GM12801 (cell line): ENCODE results near the gene SND1.

ENCODE experiments used
- TF ChIP-seq, protein P1 (sequence below): IDR thresholded peaks from one replicate; pipeline ENCODE4 v1.5.1; 2011; ENCODE audit warnings: control low read depth; ENCODE audit not compliant: insufficient read length; ENCODE audit errors: extremely low read depth

The SND1 gene

GRCh38 chr7:127953423-127954356 lies 301.7 kb downstream of the SND1 start:
- TF ChIP-seq, protein P1, sequence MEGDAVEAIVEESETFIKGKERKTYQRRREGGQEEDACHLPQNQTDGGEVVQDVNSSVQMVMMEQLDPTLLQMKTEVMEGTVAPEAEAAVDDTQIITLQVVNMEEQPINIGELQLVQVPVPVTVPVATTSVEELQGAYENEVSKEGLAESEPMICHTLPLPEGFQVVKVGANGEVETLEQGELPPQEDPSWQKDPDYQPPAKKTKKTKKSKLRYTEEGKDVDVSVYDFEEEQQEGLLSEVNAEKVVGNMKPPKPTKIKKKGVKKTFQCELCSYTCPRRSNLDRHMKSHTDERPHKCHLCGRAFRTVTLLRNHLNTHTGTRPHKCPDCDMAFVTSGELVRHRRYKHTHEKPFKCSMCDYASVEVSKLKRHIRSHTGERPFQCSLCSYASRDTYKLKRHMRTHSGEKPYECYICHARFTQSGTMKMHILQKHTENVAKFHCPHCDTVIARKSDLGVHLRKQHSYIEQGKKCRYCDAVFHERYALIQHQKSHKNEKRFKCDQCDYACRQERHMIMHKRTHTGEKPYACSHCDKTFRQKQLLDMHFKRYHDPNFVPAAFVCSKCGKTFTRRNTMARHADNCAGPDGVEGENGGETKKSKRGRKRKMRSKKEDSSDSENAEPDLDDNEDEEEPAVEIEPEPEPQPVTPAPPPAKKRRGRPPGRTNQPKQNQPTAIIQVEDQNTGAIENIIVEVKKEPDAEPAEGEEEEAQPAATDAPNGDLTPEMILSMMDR: no peak

GRCh38 chr7:127954357-127954748 lies 302.4 kb downstream of the SND1 start:
- TF ChIP-seq, protein P1: no peak

- TF ChIP-seq, protein P1: no peak
These were observed 303.1 kb downstream of the SND1 start for GRCh38 chr7:127955051-127955531.

- TF ChIP-seq, protein P1: no peak
These were observed 305.9 kb downstream of the SND1 start for GRCh38 chr7:127957886-127958285.

- TF ChIP-seq, protein P1: no peak
These were observed 307.8 kb downstream of the SND1 start for GRCh38 chr7:127959770-127960169.

- TF ChIP-seq, protein P1: no peak
These were observed 309.9 kb downstream of the SND1 start for GRCh38 chr7:127961786-127962453.

- TF ChIP-seq, protein P1: no peak
These were observed 310.8 kb downstream of the SND1 start for GRCh38 chr7:127962589-127963361.
